GM18520 (cell line): ENCODE measurements around the gene ZNF674.
"Not testable (repeated sequence)": the region's sequence is repeated elsewhere in the genome, so short reads cannot be mapped to it uniquely, and the experiment has no call there.

ENCODE experiments used
- ATAC-seq: cut with Tn5 transposase; IDR thresholded peaks from one replicate; pipeline ENCODE4 v1.9.1; 2021; ENCODE audit not compliant: unreplicated experiment

ZNF674 gene

DNA sequence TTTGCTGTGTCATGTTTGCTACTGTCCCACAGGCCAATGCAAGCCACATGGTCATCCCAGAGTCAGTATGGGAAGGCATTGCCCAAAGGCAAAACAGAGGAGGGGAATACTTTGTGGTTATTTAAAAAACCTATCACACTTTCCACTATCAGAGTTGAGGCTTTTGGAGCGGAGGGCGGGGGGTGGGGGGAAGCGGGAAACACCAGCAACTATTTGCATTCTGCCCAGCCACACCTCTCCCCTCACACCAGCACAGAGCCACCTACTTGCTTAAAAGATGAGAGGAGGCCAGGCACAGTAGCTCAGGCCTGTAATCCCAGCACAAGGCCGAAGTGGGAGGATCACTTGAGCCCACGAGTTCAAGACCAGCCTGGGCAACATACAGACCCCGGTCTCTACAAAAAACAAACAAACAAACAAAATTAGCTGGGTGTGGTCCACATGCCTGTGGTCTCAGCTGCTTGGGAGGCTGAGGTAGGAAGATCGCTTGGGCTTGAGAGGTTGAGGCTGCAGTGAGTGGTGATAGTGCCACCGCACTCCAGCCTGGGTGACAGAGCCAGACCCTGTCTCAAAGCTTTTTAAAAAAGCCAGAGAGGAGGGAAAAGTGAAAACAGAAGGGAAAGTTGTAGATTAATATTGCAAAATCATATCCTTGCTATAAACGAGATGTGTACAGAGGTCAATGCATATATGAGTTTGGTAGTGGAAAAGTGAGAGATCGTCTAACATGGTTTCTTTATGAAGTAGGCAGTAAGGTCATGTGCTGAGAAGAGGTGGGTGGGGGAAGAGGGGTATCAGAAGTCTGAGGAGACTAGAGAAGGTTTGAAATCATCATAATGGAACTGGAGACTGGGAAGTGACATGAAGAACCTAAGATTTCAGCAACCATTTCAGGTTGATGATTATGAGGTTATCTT lies 26.5 kb upstream of the ZNF674 start:
- ATAC-seq, result no peak

DNA sequence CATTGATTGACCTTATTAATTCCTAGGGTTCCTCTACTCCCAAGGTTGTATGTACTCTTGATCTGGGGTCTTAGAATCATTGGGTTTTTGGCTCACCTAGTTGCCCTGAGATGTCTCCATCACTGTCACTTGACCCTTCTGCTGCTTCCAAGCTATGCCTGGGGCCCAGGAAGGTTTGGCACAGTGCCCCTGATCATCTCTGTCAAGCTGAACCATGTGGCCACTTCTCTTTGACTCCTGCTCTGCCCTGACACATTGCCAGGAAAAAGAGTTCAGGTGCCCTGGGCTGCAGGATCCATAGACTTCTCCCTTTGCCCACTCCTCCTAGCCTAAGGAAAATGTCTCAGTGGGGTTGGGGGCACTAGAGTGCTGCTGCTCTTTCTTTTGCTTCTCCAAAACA lies 24.4 kb upstream of the ZNF674 start:
- ATAC-seq, result no peak

DNA sequence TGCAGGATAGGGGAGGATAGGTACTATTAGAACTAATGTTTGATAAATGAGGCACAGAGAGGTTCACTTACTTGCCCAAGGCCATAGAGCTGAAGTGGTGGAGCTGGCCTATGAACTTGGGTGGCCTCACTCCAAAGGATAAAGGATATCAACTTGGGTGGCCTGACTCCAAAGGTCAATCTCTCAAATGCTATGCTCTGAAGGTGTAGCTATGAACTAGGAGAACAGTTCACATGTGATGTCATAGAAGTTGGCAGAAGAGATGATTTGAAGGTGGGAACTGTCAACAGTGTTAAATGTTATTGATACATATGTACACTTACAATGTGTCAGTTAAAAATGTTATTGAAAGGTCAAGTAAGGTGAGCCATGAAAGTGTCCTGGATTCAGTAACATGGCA lies 22.2 kb upstream of the ZNF674 start:
- ATAC-seq, result no peak

DNA sequence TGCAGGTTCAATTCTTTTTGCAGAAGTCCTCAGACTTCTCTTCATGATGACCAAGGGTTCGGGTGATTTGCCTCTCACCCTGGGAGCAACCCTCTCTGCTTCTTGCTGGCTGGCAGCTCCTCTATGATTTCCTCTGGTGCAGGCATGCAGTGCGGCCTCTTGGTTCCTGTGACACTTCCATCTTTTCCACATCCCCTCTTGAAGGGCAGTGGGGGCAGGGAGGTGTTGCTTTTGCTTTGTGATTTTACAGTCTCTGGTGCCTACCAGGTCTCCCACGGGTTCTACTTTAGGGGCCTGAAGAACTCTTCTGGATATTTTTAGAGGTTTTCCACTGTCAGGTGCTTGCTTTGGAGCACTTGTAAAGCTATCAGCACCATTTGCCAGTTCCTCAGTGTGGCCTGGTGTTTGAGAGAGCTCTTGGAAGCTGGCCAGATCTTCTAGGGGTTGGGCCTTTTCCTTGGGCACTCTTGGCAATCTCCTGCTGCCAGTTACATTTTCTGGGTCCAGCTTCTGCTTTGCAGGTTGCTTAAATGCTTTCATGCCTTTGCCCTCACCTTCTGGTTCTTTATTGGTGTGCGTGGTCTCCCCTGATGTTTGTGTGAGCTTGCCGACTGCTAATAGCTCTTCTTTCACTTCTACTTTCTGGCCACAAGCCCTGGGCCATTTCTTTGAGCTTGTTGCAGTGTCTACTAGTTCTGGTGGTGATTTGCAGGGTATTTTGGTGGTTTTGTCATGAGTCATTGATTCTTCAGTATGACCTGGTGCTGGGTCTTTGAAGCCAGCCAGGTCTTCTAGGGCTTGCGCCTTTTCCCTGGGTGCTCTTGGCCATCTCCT lies 16.8 kb upstream of the ZNF674 start:
- ATAC-seq, result peak; percentile 98

DNA sequence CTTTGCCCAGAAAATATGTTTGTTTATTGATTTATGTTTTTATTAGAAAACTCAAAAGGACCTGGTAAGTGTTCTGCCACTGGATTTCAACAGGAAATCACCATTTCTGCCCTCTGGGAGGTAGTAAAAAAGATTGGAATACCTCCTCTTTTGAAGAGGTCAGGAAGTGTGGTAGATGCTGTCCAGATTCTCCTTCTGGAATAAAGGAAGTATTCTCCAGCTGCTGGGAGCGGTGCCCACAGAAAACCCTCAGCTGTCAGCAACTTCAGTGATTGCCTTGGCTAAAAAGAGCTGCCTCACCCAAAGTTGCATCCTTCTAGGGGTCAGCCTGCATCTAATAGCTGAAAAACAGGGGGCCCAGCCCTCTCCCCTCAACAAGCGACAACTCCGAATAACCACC lies 13.8 kb upstream of the ZNF674 start:
- no peak for ATAC-seq

DNA sequence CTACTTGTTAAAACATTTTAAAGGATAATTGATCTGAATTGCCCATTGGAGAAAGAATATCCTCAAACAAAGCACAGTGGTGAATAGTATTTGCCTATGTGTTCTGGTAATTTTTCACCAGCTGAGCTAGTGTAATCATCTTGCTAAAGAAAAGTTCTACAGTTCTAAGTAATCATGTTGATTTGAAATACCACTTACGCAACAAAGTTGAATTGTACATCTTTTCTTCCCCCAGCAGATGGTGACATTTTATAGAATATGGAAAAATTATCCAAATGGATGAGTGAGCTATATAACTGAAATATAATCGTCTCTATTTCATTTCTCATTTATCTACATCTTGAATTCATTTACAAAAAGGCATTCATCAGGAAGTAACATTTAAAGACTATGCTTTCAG lies 9.7 kb upstream of the ZNF674 start:
- ATAC-seq, result no peak

DNA sequence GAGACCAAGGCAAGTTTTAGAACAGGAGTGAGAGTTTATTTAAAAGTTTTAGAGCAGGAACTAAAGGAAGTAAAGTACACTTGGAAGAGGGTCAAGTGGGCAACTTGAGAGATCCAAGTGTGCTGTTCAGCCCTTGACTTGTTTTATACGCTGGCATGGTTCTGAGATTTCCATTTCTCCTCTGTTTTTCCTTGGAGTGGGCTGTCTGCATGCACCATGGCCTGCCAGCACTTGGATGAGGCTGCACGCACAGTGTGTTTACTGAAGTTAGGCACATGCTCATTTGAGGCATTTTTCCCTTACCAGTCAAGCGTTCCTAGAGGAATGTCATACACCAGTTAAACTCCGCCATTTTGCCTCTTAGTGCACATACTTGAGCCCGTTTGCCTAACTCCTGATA lies 8.7 kb upstream of the ZNF674 start:
- no peak for ATAC-seq

DNA sequence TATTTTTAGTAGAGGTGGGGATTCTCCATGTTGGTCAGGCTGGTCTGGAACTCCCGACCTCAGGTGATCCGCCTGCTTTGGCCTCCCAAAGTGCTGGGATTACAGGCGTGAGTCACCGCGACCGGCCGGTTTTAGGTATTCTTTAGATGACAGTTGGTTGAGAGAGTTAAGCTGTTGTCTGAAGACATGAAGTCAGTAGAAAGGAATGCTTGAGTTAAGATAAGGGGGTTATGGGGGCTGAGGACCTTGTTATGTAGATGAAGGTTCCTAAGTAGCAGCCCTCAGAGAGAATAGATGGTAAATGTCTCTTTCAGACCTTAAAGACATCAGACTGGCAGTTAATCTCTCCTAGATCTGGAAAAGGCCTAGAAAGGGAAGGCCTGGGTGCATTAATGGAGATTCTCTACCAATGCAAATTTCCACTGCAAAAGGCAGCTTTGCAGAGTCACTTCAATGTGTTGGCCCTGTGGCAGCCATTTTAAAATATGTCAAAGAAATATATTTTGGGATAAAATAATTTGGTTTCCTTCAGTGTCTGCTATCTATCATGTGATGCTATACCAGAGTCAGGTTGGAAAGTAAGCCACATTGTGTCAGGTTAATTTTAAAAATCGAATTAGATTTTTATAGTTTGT lies 6.4 kb upstream of the ZNF674 start:
- no peak for ATAC-seq

DNA sequence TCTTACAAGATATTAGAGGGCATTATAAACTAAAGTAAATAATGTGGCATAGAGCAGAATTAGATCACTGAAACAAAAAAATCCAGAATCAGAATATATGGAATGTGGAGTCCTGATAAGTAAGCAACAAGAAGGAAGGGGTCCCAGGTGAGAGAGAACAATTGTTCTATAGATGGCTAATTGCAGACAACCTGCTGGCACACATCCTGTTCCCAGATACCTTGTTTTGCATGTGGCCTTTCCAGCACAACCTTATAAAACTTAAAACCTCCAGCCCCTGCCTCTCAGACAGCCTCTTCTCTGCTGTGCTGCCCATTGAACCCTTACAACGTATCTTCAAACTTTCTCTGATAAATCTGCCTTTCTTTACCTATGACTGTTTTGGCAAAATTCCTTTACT lies 4.7 kb upstream of the ZNF674 start:
- ATAC-seq, result no peak

DNA sequence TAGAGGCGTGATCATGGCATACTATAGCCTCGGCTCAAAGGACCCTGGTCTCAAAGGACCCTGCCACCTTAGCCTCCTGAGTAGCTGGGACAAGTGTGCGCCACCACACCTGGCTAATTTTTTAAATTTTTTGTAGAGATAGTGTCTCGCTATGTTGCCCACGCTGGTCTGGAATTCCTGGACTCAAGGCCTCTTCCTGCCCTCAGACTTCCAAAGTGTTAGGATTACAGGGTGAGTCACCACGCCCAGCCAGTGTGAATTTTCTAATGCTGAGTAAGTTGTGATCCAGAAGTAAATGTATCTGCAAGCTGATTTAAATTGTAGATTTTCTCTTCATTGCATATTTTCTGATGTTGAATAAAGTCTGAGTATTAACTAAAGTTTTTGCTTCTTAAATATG lies 2.6 kb upstream of the ZNF674 start:
- ATAC-seq, result no peak

DNA sequence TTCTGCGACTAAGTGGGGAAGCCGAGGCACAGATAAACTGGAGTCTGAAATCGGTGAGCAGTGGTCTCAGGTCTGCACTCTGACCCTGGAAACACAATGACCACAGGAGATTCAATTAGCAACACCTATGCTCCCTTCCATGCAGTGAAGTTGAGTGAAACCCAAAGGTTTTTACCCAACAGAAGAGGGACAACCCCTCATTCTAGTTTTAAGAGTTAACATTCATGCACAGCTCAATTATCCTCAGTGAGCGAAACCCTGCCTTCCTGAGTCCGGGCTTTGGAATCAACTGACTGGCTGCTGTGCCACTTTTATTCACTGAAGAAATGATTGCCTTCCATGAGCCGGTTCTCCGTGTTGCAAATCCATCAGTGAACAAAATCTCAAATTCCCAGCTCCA lies 694 bp downstream of the ZNF674 start:
- ATAC-seq, result not testable (repeated sequence)

DNA sequence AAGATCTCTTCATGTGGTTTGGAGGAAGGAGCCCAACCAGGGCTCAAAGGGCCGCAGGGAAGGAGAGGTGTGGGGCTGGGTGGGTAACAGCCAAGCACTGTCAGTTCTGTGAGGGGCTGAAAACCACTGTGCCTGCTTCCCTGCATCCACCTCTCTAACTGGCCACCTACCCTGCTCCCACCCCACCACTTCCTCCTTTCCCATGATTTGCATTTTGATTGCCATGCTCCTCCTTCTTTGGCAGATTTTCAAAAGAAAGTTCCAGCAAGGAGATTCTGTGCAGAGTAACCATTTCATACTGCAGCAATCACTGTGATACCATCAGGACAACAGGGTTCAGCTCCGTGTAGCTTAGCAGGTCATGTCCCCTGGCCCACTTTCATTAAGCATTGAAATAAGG lies 1.8 kb downstream of the ZNF674 start:
- ATAC-seq, result no peak

DNA sequence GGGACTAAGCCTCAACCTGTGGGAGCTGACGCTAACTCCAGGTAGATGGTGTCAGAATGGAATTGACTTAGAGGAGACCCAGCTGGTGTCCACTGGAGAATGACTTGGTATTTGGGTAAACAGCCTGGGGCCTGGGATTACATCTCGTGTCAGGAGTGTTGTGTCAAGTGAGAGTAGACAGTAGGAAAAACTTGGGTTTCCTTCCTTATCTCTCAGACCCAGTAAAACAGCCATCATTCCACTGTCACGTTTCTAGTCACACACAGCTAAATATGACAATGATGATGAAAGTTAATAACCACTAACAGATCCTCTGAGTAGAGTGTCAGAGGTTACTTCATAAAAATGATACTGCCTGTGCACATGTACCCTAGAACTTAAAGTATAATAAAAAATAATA lies 13.8 kb downstream of the ZNF674 start:
- ATAC-seq, result no peak

DNA sequence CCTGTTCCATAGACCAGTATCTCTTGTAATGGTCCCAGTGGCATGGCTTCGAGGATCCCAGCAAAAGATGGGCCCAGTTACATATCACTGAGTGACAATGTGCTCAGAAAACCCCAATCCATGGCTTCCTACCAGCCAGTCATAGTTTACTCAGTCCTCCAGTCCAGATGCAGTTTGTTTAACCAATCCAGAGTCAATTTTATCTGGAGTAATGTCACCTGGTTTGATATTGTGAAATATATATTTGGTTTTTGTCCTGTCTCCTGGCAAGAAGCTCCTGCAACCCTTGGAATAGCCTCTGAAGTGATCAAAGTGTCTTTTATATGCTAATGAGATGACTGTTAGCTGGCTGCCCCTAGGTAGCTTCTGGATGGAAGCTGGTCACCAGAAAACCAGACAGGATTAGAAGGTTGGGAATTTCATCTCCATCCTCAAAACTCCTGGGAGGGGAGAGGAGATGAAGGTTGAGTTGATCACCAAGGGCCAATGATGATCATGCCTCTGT lies 14.8 kb downstream of the ZNF674 start:
- not testable (repeated sequence) for ATAC-seq

DNA sequence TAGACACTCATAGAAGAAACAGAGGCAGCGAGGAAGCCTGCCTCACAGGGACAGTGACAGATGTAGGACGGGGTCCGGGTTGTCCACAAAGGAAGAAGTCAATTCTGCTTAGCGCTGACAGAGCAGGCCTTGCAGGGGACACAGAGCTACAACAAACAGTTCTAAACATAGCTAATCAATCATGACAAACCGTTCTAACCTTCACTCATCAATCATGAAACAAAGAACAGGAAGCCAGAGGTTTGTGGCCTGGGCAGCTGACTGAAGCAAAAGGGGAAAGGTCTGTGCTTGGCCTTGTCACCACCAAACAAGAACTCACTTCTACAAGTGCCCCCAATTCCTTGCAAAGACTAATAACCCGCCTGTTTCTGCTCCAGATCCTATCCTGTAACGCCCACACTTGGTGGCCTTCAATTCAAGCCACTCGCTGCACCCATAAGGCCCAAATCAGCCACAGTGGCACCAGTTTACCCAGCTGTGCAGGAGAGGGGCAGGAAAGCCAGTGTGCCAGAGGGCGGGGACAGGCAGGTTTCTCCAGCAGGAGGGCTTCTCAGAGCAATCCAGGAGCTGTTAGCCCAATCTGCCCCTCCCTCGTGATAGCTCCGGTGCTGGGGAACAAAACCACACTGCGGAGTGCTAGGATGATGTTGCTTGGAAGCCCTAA lies 15.3 kb downstream of the ZNF674 start:
- not testable (repeated sequence) for ATAC-seq

DNA sequence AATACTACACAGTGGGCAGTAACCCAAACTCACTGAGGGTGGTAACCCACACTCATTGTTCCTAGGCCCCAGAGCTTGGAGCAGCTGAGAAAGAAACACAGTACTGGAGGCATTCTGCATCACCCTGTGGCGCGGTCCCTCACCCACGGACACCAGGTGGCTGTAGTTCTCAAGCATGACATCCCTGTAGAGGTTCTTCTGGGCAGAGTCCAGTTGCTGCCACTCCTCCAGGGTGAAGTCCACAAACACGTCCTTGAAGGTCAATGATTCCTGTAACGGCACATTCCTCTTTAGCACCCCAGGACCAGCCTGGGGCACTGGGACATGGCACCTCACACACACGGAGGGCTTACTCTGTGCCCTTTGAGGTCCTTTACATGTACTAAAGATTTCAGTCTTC lies 16.6 kb downstream of the ZNF674 start:
- ATAC-seq, result not testable (repeated sequence)

DNA sequence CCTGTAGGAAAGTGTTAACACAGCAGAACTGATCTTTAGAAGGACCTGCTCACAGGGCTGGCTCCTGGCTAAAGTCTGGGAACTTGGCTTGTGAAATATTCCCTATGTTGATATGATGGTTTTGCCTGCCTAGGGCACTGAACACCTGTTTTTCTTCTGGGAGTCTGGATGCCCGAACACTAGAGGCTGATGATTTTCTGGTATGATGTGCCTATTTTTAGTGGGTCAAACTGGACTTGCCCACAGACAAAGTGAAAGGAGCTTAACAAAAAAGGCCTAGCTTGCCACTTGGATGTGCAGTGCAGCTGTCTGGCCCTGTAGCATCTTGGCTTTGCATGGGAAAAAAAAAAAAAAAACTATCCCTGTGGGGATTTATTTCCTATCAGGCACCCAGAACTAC lies 39.1 kb downstream of the ZNF674 start:
- no peak for ATAC-seq

DNA sequence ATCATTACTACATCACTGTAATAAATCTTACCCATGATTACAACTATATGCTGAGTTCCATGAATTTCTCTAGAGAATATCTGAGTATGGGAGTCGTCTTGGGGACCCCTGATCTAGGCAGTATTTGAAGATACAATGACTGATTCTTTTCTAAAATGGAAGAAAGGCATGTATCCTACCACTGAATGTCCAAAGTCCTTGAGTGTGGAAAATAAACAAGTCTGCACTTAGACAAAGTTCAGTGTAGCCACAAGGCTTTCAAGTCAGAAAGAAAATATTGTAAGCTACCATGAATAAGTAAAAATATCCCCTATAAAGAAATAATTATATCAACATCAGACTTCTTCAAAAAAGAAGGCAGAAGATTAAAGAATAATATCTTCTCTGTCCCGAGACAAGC lies 42.4 kb downstream of the ZNF674 start:
- no peak for ATAC-seq

DNA sequence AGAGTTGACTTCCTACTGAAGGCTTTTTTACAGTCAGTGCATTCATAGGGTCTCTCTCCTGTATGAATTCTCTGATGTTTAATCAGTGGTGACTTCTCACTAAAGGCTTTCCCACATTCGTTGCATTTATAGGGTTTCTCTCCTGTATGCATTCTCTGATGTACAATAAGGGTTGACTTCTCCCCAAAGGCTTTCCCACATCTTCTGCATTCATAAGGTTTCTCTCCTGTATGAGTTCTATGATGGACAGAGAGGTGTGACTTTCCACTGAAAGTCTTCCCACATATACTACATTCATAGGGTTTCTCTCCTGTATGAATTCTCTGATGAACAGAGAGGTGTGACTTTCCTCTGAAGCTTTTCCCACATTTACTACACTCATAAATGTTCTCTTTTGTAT lies 45.2 kb downstream of the ZNF674 start:
- ATAC-seq, result no peak

DNA sequence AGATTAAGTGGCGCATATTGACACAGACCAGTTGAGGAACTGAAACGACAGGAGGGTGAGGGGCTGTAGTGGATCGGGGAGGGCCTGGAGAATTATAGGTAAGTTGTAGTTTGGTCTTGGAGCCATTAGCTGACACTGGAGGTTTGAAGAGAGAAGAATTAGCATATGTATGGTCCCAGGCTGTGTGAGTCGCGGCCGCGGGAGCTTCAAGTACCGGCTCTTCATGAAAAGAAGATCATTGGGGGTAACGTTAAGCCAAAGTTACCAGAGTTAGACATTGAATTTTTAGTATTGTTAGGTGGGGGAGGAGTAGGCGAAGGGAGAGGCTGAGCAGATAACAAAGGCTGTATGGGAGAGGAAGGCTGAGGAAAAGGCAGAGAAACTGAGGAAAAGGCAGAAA lies 56.5 kb downstream of the ZNF674 start:
- ATAC-seq, result no peak

DNA sequence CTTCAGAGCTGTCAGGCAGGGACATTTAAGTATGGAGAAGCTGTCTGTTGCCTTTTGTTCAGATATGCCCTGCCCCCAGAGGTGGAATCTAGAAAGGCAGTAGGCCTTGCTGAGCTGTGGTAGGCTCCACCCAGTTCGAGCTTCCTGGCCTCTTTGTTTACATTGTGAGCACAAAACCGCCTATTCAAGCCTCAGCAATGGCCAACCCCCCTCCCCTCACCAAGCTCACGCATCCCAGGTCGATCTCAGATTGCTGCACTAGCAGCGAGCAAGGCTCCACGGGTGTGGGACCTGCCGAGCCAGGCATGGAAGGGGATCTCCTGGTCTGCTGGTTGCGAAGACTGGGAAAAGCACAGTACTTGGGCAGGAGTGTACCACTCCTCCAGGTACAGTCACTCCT lies 59.3 kb downstream of the ZNF674 start:
- ATAC-seq, result no peak
